HCT116 (cell line): Measurements from ENCODE around the gene KLHL25.

ENCODE experiments used
- CEBPB ChIP-seq: IDR thresholded peaks from 2 replicates; pipeline ENCODE4 v1.6.1; 2012; ENCODE audit warnings: low read depth
- CTCF ChIP-seq, 3 experiments: fragments of 200-600 bp in 1 of 3; sonication (generic) in 1 of 3; IDR thresholded peaks in 2 of 3; conservative IDR thresholded peaks in 1 of 3; 2 replicates each; pipeline ENCODE4 v1.5.1; 2012 to 2017; ENCODE audit warnings: low read depth in 2 of 3, low read length in 2 of 3, antibody characterized with exemption in 1 of 3, borderline replicate concordance in 1 of 3, control low read depth in 1 of 3, mild to moderate bottlenecking in 1 of 3, mixed read lengths in 1 of 3, mixed run types in 1 of 3, moderate library complexity in 1 of 3; ENCODE audit not compliant: insufficient read depth in 1 of 3
- EZH2 ChIP-seq: fragments of 200-600 bp; sonication (generic); IDR thresholded peaks from 2 replicates; pipeline ENCODE4 v1.6.1; 2017; ENCODE audit warnings: antibody characterized with exemption, mixed run types
- MAX ChIP-seq: IDR thresholded peaks from 2 replicates; pipeline ENCODE4 v1.6.1; 2012
- POLR2A ChIP-seq: IDR thresholded peaks from 2 replicates; pipeline ENCODE4 v1.7.0; 2011; ENCODE audit warnings: borderline replicate concordance; ENCODE audit not compliant: insufficient read depth, insufficient read length; ENCODE audit errors: extremely low read depth
- POLR2AphosphoS5 ChIP-seq: IDR thresholded peaks from 2 replicates; pipeline ENCODE4 v1.6.1; 2011; ENCODE audit warnings: mild to moderate bottlenecking, low read depth, low read length, moderate library complexity
- TCF7L2 ChIP-seq: IDR thresholded peaks from 2 replicates; pipeline ENCODE4 v1.7.0; 2011; ENCODE audit warnings: borderline replicate concordance, inconsistent platforms; ENCODE audit not compliant: insufficient read depth, insufficient read length; ENCODE audit errors: extremely low read depth

GRCh38 chr15:85779249-85779648, 15.5 kb downstream of the KLHL25 start:
- no peak for TF ChIP-seq CTCF (IDR thresholded peaks at IDR 0.05 in 2 of 3, conservative IDR thresholded peaks at IDR 0.05 in 1 of 3; ENCODE audit: borderline replicate concordance in 1 of 3, insufficient read depth in 1 of 3, low read depth in 2 of 3, low read length in 2 of 3)
- TF ChIP-seq CEBPB = no peak
- no peak for TF ChIP-seq POLR2AphosphoS5
- no peak for TF ChIP-seq TCF7L2
- TF ChIP-seq MAX = no peak
- TF ChIP-seq EZH2 = no peak
- TF ChIP-seq POLR2A = no peak
